DOHH2 (cell line): ENCODE results near the gene MARK4.
"Not testable (repeated sequence)": the region's sequence is repeated elsewhere in the genome, so short reads cannot be mapped to it uniquely, and the experiment has no call there.

Experiments used
- H3F3A ChIP-seq: fragments of 200-600 bp; sonication (generic), shearing (Covaris generic); 2 replicates; pipeline ENCODE4 v1.6.0; 2016; ENCODE audit warnings: antibody characterized with exemption, mild to moderate bottlenecking; ENCODE audit not compliant: control insufficient read depth, insufficient read depth
- H3K27ac ChIP-seq: fragments of 200-600 bp; sonication (generic); 2 replicates; pipeline ENCODE4 v1.5.1; 2014; ENCODE audit warnings: low read depth, mild to moderate bottlenecking, low read length, moderate library complexity
- H3K27me3 ChIP-seq: fragments of 200-600 bp; sonication (generic); 2 replicates; pipeline ENCODE4 v1.6.1; 2014; ENCODE audit warnings: mild to moderate bottlenecking, low read length, mixed read lengths; ENCODE audit not compliant: control insufficient read depth
- H3K36me3 ChIP-seq: fragments of 200-600 bp; sonication (generic); 2 replicates; pipeline ENCODE4 v1.6.1; 2014; ENCODE audit warnings: mild to moderate bottlenecking, low read length, moderate library complexity, mixed read lengths; ENCODE audit not compliant: control insufficient read depth
- H3K4me1 ChIP-seq: fragments of 200-600 bp; sonication (generic); 2 replicates; pipeline ENCODE4 v1.6.1; 2014; ENCODE audit warnings: mild to moderate bottlenecking, low read length, mixed read lengths; ENCODE audit not compliant: control insufficient read depth
- H3K4me2 ChIP-seq: fragments of 200-600 bp; sonication (generic); 2 replicates; pipeline ENCODE4 v1.6.0; 2014; ENCODE audit warnings: mild to moderate bottlenecking, low read length, moderate library complexity
- H3K4me3 ChIP-seq: fragments of 200-600 bp; sonication (generic); 2 replicates; pipeline ENCODE4 v1.5.1; 2014; ENCODE audit warnings: mild to moderate bottlenecking, low read length, mixed read lengths
- H3K79me2 ChIP-seq: fragments of 200-600 bp; sonication (generic); 2 replicates; pipeline ENCODE4 v1.6.1; 2014; ENCODE audit warnings: mild to moderate bottlenecking, low read length, mixed read lengths; ENCODE audit not compliant: control insufficient read depth
- H3K9me2 ChIP-seq: fragments of 200-600 bp; sonication (generic); replicated peaks from 2 replicates; pipeline ENCODE4 v1.6.1; 2014; ENCODE audit warnings: mild to moderate bottlenecking, low read length, mixed read lengths; ENCODE audit not compliant: control insufficient read depth
- H3K9me3 ChIP-seq: fragments of 200-600 bp; sonication (generic); 2 replicates; pipeline ENCODE4 v1.6.1; 2014; ENCODE audit warnings: antibody characterized with exemption, low read length, mixed read lengths; ENCODE audit not compliant: control insufficient read depth, insufficient read depth
- H4K20me1 ChIP-seq: fragments of 200-600 bp; sonication (generic); 2 replicates; pipeline ENCODE4 v1.6.0; 2014; ENCODE audit warnings: low read depth, mild to moderate bottlenecking, antibody characterized with exemption, low read length, moderate library complexity; ENCODE audit not compliant: control insufficient read depth, insufficient read depth
- CTCF ChIP-seq: fragments of 200-600 bp; sonication (generic); IDR thresholded peaks from one replicate; pipeline ENCODE4 v1.5.1; 2014; ENCODE audit warnings: antibody characterized with exemption, mild to moderate bottlenecking, low read depth, low read length; ENCODE audit not compliant: poor library complexity, severe bottlenecking
- EZH2phosphoT487 ChIP-seq: fragments of 200-600 bp; sonication (generic); IDR thresholded peaks from 2 replicates; pipeline ENCODE4 v1.6.1; 2017; ENCODE audit warnings: borderline replicate concordance, mild to moderate bottlenecking, antibody characterized with exemption, low read length, moderate library complexity, mixed read lengths

Gene MARK4

DNA sequence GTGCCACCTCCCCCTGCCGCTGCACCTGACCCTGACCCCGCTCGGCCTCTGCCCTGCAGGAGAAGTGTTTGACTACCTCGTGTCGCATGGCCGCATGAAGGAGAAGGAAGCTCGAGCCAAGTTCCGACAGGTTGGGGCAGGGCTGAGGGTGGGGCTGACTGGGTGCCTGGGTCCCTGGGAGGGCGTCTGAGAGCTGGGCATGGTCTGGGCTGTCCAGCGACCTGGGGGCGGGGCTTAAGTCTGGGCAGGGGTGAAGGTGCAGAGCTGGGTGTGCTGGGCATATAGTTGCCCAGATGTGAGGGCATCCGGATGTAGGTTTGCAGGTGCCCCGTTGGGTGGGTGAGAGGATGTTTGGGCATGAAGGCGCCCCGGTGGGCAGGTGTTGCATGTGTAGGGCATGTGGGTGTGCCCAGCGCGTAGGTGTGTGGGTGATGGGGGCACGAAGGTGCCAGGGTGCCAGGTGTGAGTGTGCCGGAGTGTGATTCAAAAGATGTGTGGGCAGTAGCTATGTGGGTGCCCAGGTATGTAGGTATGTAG, 13.8 kb downstream of the MARK4 start:
- no peaks in the 10 kb centered on the region for H3K9me3 ChIP-seq
- H3K79me2 ChIP-seq, result no peaks in the 10 kb centered on the region
- H4K20me1 ChIP-seq, result no peaks in the 10 kb centered on the region
- no peak overlapping the region for H3K4me2 ChIP-seq
- no peaks in the 10 kb centered on the region for H3K4me1 ChIP-seq
- no peaks in the 10 kb centered on the region for H3F3A ChIP-seq
- H3K27me3 ChIP-seq, result no peaks in the 10 kb centered on the region
- TF ChIP-seq CTCF (no peak), EZH2phosphoT487 (no peak)
- H3K27ac ChIP-seq, result no peak overlapping the region
- H3K4me3 ChIP-seq, result no peak overlapping the region
- H3K9me2 ChIP-seq, result no peaks in the 10 kb centered on the region
- no peaks in the 10 kb centered on the region for H3K36me3 ChIP-seq

GRCh38 chr19:45265375-45265774, 14.3 kb downstream of the MARK4 start:
- H4K20me1 ChIP-seq, result no peaks in the 10 kb centered on the region
- H3K4me2 ChIP-seq, result no peak overlapping the region
- H3K27me3 ChIP-seq, result no peaks in the 10 kb centered on the region
- no peaks in the 10 kb centered on the region for H3F3A ChIP-seq
- TF ChIP-seq CTCF, result no peak
- TF ChIP-seq EZH2phosphoT487, result no peak
- no peak overlapping the region for H3K4me3 ChIP-seq
- H3K4me1 ChIP-seq, result no peaks in the 10 kb centered on the region
- H3K36me3 ChIP-seq, result no peaks in the 10 kb centered on the region
- H3K79me2 ChIP-seq, result no peaks in the 10 kb centered on the region
- H3K9me2 ChIP-seq, result no peaks in the 10 kb centered on the region
- H3K9me3 ChIP-seq, result no peaks in the 10 kb centered on the region
- H3K27ac ChIP-seq, result no peak overlapping the region

GRCh38 chr19:45267296-45267695, 16.2 kb downstream of the MARK4 start:
- H3K36me3 ChIP-seq, result no peaks in the 10 kb centered on the region
- no peaks in the 10 kb centered on the region for H3K27me3 ChIP-seq
- H3K79me2 ChIP-seq, result no peaks in the 10 kb centered on the region
- H3K4me3 ChIP-seq, result no peak overlapping the region
- no peaks in the 10 kb centered on the region for H3K9me2 ChIP-seq
- H3K4me1 ChIP-seq, result no peaks in the 10 kb centered on the region
- TF ChIP-seq CTCF, result no peak
- no peak for TF ChIP-seq EZH2phosphoT487
- H3K27ac ChIP-seq, result no peak overlapping the region
- no peaks in the 10 kb centered on the region for H3F3A ChIP-seq
- H3K9me3 ChIP-seq, result no peaks in the 10 kb centered on the region
- H4K20me1 ChIP-seq, result no peaks in the 10 kb centered on the region
- no peak overlapping the region for H3K4me2 ChIP-seq

- H3K27me3 ChIP-seq, H4K20me1 ChIP-seq, H3K36me3 ChIP-seq, H3K79me2 ChIP-seq, H3F3A ChIP-seq, H3K9me2 ChIP-seq, H3K9me3 ChIP-seq, H3K27ac ChIP-seq, H3K4me2 ChIP-seq, H3K4me1 ChIP-seq, H3K4me3 ChIP-seq: not testable (repeated sequence)
These were observed 18.9 kb downstream of the MARK4 start for GRCh38 chr19:45269939-45270338.
